CD4-positive, alpha-beta T cell (primary cell): Measurements from ENCODE around the gene TMBIM6. TPM values are rescaled to one million over a fixed set of nuclear protein-coding genes. Genes with fewer than 3 reads are reported as not detected.

Experiments used
- ATAC-seq: fragments of 200-7000 bp; cut with Tn5 transposase; one replicate; pipeline ENCODE4 v1.10.0; 2022; ENCODE audit warnings: mild to moderate bottlenecking; ENCODE audit not compliant: poor library complexity
- CTCF ChIA-PET: fragments of 350-600 bp; sonication (Branson Sonifier 250); formaldehyde crosslinking; loops from one replicate; lab custom pipeline; 2021; ENCODE audit warnings: antibody characterized with exemption, inconsistent platforms; lab: Charles Lee
- POLR2A ChIA-PET: fragments of 350-600 bp; sonication (Branson Sonifier 250); formaldehyde crosslinking; loops from one replicate; lab custom pipeline; 2021; ENCODE audit warnings: antibody characterized with exemption, inconsistent platforms; lab: Charles Lee
- DNase-seq, 14 experiments: peaks; one replicate each; pipeline ENCODE4 v3.0.0-alpha.2; 2013 to 2020; ENCODE audit warnings: mixed read lengths in 2 of 14
- H3K27ac ChIP-seq, 2 donors: one replicate each; pipeline versions ENCODE4 v1.5.1 to v1.7.0; 2013; ENCODE audit warnings: low read length in 2 of 2, low read depth in 1 of 2, mild to moderate bottlenecking in 1 of 2
- H3K27me3 ChIP-seq, 2 experiments: 1 replicate in 1 of 2; 2 replicates in 1 of 2; pipeline versions ENCODE4 v1.6.1 to v1.7.0; 2013; ENCODE audit warnings: low read length in 2 of 2, control low read depth in 1 of 2, mild to moderate bottlenecking in 1 of 2, moderate library complexity in 1 of 2; ENCODE audit not compliant: insufficient read depth in 2 of 2, control insufficient read depth in 1 of 2
- H3K36me3 ChIP-seq: one replicate; pipeline ENCODE4 v1.6.1; 2013; ENCODE audit warnings: low read length, control low read depth; ENCODE audit not compliant: insufficient read depth
- H3K4me1 ChIP-seq: one replicate; pipeline ENCODE4 v1.6.1; 2013; ENCODE audit warnings: low read length, control low read depth; ENCODE audit not compliant: insufficient read depth
- H3K4me3 ChIP-seq: one replicate; pipeline ENCODE4 v1.5.1; 2013; ENCODE audit warnings: mild to moderate bottlenecking, low read length, moderate library complexity
- H3K9me3 ChIP-seq, 2 experiments: 1 replicate in 1 of 2; 2 replicates in 1 of 2; pipeline versions ENCODE4 v1.6.1 to v1.7.0; 2013; ENCODE audit warnings: low read length in 2 of 2, mild to moderate bottlenecking in 2 of 2, control low read depth in 1 of 2, moderate library complexity in 1 of 2; ENCODE audit not compliant: control insufficient read depth in 1 of 2, insufficient read depth in 1 of 2
- H3K27ac Mint-ChIP-seq: one replicate; pipeline ENCODE4 v1.8.0; 2020; ENCODE audit warnings: mixed read lengths
- H3K27me3 Mint-ChIP-seq: one replicate; pipeline ENCODE4 v1.8.0; 2021; ENCODE audit warnings: mixed read lengths
- H3K36me3 Mint-ChIP-seq: one replicate; pipeline ENCODE4 v1.8.0; 2021; ENCODE audit warnings: low read depth, mixed read lengths
- H3K4me1 Mint-ChIP-seq: one replicate; pipeline ENCODE4 v1.8.0; 2021; ENCODE audit warnings: low read depth, mixed read lengths
- H3K4me3 Mint-ChIP-seq: one replicate; pipeline ENCODE4 v1.8.0; 2020; ENCODE audit warnings: mild to moderate bottlenecking, mixed read lengths
- H3K9me3 Mint-ChIP-seq: one replicate; pipeline ENCODE4 v1.8.0; 2020; ENCODE audit warnings: mixed read lengths
- CTCF ChIP-seq: fragments of 200-600 bp; IDR thresholded peaks from one replicate; pipeline ENCODE4 v1.8.0; 2022; ENCODE audit warnings: antibody characterized with exemption, mild to moderate bottlenecking
- intact Hi-C, 2 experiments: fragments of 100-400 bp; cut with DNase I in 1 of 2; cut with micrococcal nuclease in 1 of 2; formaldehyde crosslinking; loops; one replicate each; pipeline versions ENCODE4 v1.15.1 to v1.9.0; 2023 to 2025; cut with DNase I, micrococcal nuclease
- total RNA-seq, 174 experiments: library from RNA in 2 of 174; stranded (reverse) in 2 of 174; gene quantifications; one replicate each; pipeline ENCODE4 v1.2.3 and lab custom pipeline; 2021 to 2026

TMBIM6 gene
- total RNA-seq, 2 experiments from 2014 or later, result 274 to 279 TPM

GRCh38 chr12:49728446-49728845, 12.9 kb upstream of the TMBIM6 start:
- no peak for TF ChIP-seq CTCF
- Mint-ChIP-seq H3K4me1 (no peaks in the 10 kb centered on the region), H3K4me3 (no peak overlapping the region)

GRCh38 chr12:49730050-49730449, 11.3 kb upstream of the TMBIM6 start:
- intact Hi-C loops, result no loop called here
- Mint-ChIP-seq H3K36me3 (no peaks in the 10 kb centered on the region), H3K27ac (no peak overlapping the region), H3K27me3 (peaks cover 16% of the 10 kb centered on the region), H3K9me3 (no peaks in the 10 kb centered on the region), H3K4me3 (no peak overlapping the region), H3K4me1 (no peaks in the 10 kb centered on the region)
- peaks cover 0 to 7% of the 10 kb centered on the region in 2 experiments for H3K9me3 ChIP-seq
- no peaks in the 10 kb centered on the region for H3K4me1 ChIP-seq
- no peak overlapping the region for H3K27ac ChIP-seq
- no peaks in the 10 kb centered on the region for H3K36me3 ChIP-seq
- DNase-seq, result no peak
- no peak overlapping the region for H3K4me3 ChIP-seq
- H3K27me3 ChIP-seq, result no peaks in the 10 kb centered on the region
- ChIA-PET CTCF (no interaction called here), POLR2A (no interaction called here)
- no peak for ATAC-seq
- no peak for TF ChIP-seq CTCF

More at GRCh38 chr12:49728446-49728845, 12.9 kb upstream of the TMBIM6 start:
- intact Hi-C loops, result loop anchor here in 1 of 2 experiments (10.0 kb wide), 1 partner anchor 46 kb away; no protein-coding TSS in a partner anchor
- H3K9me3 ChIP-seq, result no peaks in the 10 kb centered on the region
- H3K36me3 ChIP-seq, result no peaks in the 10 kb centered on the region
- no peaks in the 10 kb centered on the region for H3K4me1 ChIP-seq
- ATAC-seq, result no peak
- ChIA-PET CTCF (no interaction called here), POLR2A (no interaction called here)
- H3K27me3 ChIP-seq, result no peaks in the 10 kb centered on the region
- Mint-ChIP-seq H3K27ac (no peak overlapping the region), H3K9me3 (no peaks in the 10 kb centered on the region), H3K36me3 (no peaks in the 10 kb centered on the region), H3K27me3 (peaks cover 23% of the 10 kb centered on the region)
- no peak overlapping the region for H3K27ac ChIP-seq
- DNase-seq, result no peak
- no peak overlapping the region for H3K4me3 ChIP-seq

- ChIA-PET CTCF (no interaction called here), POLR2A (no interaction called here)
- Mint-ChIP-seq H3K9me3 (peaks cover 2% of the 10 kb centered on the region), H3K36me3 (no peaks in the 10 kb centered on the region), H3K4me1 (no peaks in the 10 kb centered on the region), H3K27me3 (peaks cover 12% of the 10 kb centered on the region), H3K27ac (no peak overlapping the region), H3K4me3 (no peak overlapping the region)
- intact Hi-C loops, result no loop called here
- TF ChIP-seq CTCF, result no peak
- no peak for DNase-seq
- Histone ChIP-seq H3K4me3 (no peak overlapping the region), H3K4me1 (no peaks in the 10 kb centered on the region), H3K36me3 (no peaks in the 10 kb centered on the region), H3K27me3 (no peaks in the 10 kb centered on the region), H3K27ac (no peak overlapping the region), H3K9me3 (peaks cover 0 to 11% of the 10 kb centered on the region in 2 experiments)
- no peak for ATAC-seq
These were observed 10.7 kb upstream of the TMBIM6 start for GRCh38 chr12:49730568-49731101.
